ENCODE measurements around the gene RGL2.

- TF ChIP-seq POLR2A (IDR thresholded peaks at IDR 0.05) (no peak), POLR2AphosphoS5 (IDR thresholded peaks at IDR 0.05) (peak in 2 of 3 donors; percentile 52 to 77)
- TF ChIP-seq, protein P1, sequence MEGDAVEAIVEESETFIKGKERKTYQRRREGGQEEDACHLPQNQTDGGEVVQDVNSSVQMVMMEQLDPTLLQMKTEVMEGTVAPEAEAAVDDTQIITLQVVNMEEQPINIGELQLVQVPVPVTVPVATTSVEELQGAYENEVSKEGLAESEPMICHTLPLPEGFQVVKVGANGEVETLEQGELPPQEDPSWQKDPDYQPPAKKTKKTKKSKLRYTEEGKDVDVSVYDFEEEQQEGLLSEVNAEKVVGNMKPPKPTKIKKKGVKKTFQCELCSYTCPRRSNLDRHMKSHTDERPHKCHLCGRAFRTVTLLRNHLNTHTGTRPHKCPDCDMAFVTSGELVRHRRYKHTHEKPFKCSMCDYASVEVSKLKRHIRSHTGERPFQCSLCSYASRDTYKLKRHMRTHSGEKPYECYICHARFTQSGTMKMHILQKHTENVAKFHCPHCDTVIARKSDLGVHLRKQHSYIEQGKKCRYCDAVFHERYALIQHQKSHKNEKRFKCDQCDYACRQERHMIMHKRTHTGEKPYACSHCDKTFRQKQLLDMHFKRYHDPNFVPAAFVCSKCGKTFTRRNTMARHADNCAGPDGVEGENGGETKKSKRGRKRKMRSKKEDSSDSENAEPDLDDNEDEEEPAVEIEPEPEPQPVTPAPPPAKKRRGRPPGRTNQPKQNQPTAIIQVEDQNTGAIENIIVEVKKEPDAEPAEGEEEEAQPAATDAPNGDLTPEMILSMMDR (IDR thresholded peaks at IDR 0.05 in 8 of 11, conservative IDR thresholded peaks at IDR 0.05 in 3 of 11) = no peak
These were observed 5.5 kb upstream of the RGL2 start for GRCh38 chr6:33304216-33304615.

Data from spleen (tissue), 7 donors.